ENCODE measurements around the gene IL17F.

DNA sequence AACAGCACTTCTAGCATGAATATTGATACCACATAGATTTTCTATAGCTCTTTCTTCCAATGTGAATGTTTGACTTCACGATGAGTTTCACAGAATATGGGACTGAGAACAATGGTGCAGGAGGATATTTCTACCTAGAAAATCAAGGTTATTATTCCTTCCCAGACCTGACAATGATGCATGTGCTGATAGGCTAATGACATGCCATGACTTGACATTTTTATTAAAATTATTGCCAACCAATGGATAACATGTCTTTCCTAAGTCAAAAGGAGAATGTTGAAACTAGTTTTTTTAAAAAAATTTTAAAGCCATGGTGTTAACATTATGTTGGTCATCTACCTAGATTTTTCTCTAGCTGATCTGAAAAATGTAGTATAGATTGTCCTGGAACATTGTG lies 57.2 kb downstream of the IL17F start:
- TF ChIP-seq, protein P1, sequence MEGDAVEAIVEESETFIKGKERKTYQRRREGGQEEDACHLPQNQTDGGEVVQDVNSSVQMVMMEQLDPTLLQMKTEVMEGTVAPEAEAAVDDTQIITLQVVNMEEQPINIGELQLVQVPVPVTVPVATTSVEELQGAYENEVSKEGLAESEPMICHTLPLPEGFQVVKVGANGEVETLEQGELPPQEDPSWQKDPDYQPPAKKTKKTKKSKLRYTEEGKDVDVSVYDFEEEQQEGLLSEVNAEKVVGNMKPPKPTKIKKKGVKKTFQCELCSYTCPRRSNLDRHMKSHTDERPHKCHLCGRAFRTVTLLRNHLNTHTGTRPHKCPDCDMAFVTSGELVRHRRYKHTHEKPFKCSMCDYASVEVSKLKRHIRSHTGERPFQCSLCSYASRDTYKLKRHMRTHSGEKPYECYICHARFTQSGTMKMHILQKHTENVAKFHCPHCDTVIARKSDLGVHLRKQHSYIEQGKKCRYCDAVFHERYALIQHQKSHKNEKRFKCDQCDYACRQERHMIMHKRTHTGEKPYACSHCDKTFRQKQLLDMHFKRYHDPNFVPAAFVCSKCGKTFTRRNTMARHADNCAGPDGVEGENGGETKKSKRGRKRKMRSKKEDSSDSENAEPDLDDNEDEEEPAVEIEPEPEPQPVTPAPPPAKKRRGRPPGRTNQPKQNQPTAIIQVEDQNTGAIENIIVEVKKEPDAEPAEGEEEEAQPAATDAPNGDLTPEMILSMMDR (conservative IDR thresholded peaks at IDR 0.05; ENCODE audit: low read depth in 2 of 2): no peak
- TF ChIP-seq EZH2 (IDR thresholded peaks at IDR 0.05; ENCODE audit: low read depth, unreplicated experiment) (no peak), POLR2AphosphoS5 (IDR thresholded peaks at IDR 0.05; ENCODE audit: low read depth) (no peak), EZH2phosphoT487 (IDR thresholded peaks at IDR 0.05; ENCODE audit: unreplicated experiment) (no peak), CREB1 (CRISPR knock-in tag; IDR thresholded peaks at IDR 0.05; ENCODE audit: low read depth) (no peak), STAT1 (IDR thresholded peaks at IDR 0.05; ENCODE audit: unreplicated experiment) (no peak), JUNB (IDR thresholded peaks at IDR 0.05; ENCODE audit: unreplicated experiment) (no peak), ZNF331 (CRISPR knock-in tag; IDR thresholded peaks at IDR 0.05; ENCODE audit: low read depth) (no peak)
- TF ChIP-seq, protein P2, sequence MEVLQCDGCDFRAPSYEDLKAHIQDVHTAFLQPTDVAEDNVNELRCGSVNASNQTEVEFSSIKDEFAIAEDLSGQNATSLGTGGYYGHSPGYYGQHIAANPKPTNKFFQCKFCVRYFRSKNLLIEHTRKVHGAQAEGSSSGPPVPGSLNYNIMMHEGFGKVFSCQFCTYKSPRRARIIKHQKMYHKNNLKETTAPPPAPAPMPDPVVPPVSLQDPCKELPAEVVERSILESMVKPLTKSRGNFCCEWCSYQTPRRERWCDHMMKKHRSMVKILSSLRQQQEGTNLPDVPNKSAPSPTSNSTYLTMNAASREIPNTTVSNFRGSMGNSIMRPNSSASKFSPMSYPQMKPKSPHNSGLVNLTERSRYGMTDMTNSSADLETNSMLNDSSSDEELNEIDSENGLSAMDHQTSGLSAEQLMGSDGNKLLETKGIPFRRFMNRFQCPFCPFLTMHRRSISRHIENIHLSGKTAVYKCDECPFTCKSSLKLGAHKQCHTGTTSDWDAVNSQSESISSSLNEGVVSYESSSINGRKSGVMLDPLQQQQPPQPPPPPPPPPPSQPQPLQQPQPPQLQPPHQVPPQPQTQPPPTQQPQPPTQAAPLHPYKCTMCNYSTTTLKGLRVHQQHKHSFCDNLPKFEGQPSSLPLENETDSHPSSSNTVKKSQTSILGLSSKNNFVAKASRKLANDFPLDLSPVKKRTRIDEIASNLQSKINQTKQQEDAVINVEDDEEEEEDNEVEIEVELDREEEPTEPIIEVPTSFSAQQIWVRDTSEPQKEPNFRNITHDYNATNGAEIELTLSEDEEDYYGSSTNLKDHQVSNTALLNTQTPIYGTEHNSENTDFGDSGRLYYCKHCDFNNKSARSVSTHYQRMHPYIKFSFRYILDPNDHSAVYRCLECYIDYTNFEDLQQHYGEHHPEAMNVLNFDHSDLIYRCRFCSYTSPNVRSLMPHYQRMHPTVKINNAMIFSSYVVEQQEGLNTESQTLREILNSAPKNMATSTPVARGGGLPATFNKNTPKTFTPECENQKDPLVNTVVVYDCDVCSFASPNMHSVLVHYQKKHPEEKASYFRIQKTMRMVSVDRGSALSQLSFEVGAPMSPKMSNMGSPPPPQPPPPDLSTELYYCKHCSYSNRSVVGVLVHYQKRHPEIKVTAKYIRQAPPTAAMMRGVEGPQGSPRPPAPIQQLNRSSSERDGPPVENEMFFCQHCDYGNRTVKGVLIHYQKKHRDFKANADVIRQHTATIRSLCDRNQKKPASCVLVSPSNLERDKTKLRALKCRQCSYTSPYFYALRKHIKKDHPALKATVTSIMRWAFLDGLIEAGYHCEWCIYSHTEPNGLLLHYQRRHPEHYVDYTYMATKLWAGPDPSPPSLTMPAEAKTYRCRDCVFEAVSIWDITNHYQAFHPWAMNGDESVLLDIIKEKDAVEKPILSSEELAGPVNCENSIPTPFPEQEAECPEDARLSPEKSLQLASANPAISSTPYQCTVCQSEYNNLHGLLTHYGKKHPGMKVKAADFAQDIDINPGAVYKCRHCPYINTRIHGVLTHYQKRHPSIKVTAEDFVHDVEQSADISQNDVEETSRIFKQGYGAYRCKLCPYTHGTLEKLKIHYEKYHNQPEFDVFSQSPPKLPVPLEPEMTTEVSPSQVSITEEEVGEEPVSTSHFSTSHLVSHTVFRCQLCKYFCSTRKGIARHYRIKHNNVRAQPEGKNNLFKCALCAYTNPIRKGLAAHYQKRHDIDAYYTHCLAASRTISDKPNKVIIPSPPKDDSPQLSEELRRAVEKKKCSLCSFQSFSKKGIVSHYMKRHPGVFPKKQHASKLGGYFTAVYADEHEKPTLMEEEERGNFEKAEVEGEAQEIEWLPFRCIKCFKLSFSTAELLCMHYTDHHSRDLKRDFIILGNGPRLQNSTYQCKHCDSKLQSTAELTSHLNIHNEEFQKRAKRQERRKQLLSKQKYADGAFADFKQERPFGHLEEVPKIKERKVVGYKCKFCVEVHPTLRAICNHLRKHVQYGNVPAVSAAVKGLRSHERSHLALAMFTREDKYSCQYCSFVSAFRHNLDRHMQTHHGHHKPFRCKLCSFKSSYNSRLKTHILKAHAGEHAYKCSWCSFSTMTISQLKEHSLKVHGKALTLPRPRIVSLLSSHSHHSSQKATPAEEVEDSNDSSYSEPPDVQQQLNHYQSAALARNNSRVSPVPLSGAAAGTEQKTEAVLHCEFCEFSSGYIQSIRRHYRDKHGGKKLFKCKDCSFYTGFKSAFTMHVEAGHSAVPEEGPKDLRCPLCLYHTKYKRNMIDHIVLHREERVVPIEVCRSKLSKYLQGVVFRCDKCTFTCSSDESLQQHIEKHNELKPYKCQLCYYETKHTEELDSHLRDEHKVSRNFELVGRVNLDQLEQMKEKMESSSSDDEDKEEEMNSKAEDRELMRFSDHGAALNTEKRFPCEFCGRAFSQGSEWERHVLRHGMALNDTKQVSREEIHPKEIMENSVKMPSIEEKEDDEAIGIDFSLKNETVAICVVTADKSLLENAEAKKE (CRISPR knock-in tag; IDR thresholded peaks at IDR 0.05): no peak
- TF ChIP-seq, protein P3, sequence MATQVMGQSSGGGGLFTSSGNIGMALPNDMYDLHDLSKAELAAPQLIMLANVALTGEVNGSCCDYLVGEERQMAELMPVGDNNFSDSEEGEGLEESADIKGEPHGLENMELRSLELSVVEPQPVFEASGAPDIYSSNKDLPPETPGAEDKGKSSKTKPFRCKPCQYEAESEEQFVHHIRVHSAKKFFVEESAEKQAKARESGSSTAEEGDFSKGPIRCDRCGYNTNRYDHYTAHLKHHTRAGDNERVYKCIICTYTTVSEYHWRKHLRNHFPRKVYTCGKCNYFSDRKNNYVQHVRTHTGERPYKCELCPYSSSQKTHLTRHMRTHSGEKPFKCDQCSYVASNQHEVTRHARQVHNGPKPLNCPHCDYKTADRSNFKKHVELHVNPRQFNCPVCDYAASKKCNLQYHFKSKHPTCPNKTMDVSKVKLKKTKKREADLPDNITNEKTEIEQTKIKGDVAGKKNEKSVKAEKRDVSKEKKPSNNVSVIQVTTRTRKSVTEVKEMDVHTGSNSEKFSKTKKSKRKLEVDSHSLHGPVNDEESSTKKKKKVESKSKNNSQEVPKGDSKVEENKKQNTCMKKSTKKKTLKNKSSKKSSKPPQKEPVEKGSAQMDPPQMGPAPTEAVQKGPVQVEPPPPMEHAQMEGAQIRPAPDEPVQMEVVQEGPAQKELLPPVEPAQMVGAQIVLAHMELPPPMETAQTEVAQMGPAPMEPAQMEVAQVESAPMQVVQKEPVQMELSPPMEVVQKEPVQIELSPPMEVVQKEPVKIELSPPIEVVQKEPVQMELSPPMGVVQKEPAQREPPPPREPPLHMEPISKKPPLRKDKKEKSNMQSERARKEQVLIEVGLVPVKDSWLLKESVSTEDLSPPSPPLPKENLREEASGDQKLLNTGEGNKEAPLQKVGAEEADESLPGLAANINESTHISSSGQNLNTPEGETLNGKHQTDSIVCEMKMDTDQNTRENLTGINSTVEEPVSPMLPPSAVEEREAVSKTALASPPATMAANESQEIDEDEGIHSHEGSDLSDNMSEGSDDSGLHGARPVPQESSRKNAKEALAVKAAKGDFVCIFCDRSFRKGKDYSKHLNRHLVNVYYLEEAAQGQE (IDR thresholded peaks at IDR 0.05; ENCODE audit: unreplicated experiment): no peak
- TF ChIP-seq, protein P4, sequence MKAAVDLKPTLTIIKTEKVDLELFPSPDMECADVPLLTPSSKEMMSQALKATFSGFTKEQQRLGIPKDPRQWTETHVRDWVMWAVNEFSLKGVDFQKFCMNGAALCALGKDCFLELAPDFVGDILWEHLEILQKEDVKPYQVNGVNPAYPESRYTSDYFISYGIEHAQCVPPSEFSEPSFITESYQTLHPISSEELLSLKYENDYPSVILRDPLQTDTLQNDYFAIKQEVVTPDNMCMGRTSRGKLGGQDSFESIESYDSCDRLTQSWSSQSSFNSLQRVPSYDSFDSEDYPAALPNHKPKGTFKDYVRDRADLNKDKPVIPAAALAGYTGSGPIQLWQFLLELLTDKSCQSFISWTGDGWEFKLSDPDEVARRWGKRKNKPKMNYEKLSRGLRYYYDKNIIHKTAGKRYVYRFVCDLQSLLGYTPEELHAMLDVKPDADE (IDR thresholded peaks at IDR 0.05): no peak

Measured in GM23338 (cell line).